Inflammatory macrophage treated with lipopolysaccharide for 4 hours (primary cell): ENCODE results near the gene ATP11B.
A peak's percentile ranks its signal among the peaks of the same experiment; 100 is the strongest.

Experiments used
- DNase-seq: peaks from one replicate; pipeline ENCODE4 v3.0.0-alpha.2; 2020

The ATP11B gene

DNA sequence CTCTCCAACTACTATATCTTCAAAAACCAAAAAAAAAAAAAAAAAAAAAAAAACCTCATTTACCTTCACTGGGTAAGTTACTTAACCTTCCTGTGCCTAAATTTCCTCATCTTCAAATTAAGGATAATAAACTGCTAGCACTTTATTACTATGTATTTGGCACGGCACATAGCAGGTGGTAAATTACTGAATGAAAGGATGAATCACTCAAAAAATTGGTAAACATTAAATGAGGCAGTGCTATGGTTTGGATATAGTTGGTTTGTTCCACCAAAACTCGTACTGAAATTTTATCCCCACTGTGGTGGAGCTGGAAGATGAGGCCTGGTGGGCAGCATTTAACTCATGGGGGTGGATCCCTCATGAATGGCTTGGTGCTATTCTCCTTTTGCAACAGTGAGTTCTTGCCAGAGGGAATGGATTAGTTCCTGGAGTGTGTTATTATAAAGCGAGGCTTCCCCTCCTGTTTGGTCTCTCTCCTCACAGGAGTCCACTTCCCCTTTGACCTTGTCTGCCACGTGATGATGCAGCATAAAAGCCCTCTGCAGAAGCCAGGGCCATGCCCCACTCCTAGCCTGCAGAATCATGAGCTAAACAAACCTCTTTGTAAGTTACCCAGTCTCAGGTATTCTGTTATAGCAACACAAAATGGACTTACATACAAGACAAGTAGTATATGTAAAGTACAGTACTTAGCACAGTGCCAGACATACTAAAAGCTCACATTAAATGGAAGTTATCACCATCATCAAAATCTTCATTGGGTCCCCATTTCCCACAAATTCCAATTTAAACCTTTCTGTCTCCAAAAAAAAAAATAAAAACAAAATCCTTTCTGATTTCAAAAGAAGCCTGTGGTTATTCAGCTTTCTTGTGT, 166.4 kb downstream of the ATP11B start:
- DNase-seq, result peak; percentile 41

GRCh38 chr3:182962166-182962565, 168.9 kb downstream of the ATP11B start:
- no peak for DNase-seq

DNA sequence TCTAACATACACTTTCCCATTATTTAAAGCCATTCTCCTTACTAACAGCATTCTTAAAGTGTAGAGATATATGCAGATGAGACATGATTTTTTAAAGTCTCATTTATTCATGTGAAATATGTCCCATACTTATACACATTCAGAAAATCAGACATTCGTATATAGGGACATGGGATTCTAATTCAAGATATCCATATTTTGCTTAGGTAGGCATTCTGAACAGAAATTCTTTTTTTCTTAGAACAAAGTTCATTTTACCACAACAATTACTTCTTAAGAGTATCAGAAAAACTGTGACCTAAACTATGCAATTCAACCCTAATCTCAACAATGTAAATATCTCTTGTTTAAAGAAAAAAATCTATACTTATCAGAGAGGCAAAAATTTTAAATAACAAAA, 170.9 kb downstream of the ATP11B start:
- no peak for DNase-seq

GRCh38 chr3:182965861-182966366, 172.6 kb downstream of the ATP11B start:
- no peak for DNase-seq

GRCh38 chr3:182967218-182968204, 174.2 kb downstream of the ATP11B start:
- peak; percentile 66 for DNase-seq

- peak; percentile 62 for DNase-seq
These were observed 176.0 kb downstream of the ATP11B start for GRCh38 chr3:182969277-182969676.

DNA sequence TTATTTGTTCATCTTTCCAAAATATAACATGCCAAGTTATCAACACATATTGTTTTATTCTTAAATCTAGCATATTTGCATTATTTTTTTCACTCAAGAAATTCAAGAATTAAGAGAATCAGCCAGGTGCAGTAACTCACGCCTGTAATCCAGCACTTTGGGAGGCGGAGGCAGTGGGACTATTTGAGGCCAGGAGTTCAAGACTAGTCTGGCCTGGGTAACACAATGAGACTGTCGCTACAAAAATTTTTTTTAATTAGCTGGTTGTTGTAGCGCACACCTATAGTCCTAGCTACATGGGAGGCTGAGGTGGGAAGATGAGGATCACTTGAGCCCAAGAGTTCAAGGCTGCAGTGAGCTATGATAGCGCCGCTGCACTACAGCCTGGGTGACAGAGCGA, 176.5 kb downstream of the ATP11B start:
- DNase-seq, result no peak

GRCh38 chr3:182970811-182971418, 177.6 kb downstream of the ATP11B start:
- DNase-seq, result no peak
